G401.6 (cell line): Measurements from ENCODE around the gene ASB3.
A peak's percentile ranks its signal among the peaks of the same experiment; 100 is the strongest.
"Not testable (repeated sequence)": the region's sequence is repeated elsewhere in the genome, so short reads cannot be mapped to it uniquely, and the experiment has no call there.

Source experiments
- FAIRE-seq: peaks from 2 replicates; lab custom pipeline; 2012; peaks lifted over from hg19 to GRCh38; lab: Jason Lieb, UNC

The ASB3 gene

DNA sequence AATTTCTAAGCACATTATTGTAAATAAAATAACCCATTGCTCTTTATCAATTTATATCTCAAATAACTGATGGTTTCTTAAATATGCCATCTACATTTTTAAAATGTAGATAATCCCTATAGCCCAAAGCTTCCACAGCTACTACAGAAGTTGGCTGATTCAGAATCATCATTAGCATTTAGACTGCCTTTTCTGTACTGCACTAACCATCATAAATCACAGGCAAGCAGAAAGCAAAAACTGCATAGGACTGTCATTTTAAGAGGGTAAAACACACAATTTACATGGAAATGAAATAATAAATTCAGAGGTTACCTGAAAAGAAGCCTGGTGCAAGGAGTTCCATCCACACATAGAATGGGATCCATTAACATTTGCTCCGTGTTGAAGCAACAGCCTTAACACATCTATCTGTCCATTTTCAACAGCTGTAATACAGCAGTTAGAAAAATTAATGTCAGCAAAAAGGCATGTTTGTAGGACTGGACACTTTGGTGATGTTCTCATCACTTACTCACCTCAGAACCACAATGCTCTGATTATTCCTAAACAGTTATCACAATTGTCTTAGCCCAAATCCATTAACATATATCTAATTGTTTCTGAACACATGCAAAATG lies 57.5 kb downstream of the ASB3 start:
- FAIRE-seq = no peak

DNA sequence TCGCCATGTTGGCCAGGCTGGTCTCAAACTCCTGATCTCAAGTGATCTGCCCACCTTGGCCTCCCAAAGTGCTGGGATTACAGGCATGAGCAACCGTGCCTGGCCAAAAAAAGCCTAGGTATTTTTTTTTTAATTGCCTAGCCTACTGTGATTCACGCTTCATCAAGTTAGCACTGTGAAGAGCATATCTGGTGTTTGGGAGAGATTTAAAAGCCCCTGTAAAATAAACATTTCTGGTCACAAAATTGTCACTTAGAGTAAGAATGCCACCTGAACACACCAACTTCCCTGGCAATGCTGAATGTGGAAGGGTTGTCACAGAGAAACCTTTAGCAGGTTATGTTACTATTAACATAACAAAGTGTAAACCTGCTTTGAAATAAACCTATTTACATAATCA lies 58.8 kb downstream of the ASB3 start:
- no peak for FAIRE-seq

DNA sequence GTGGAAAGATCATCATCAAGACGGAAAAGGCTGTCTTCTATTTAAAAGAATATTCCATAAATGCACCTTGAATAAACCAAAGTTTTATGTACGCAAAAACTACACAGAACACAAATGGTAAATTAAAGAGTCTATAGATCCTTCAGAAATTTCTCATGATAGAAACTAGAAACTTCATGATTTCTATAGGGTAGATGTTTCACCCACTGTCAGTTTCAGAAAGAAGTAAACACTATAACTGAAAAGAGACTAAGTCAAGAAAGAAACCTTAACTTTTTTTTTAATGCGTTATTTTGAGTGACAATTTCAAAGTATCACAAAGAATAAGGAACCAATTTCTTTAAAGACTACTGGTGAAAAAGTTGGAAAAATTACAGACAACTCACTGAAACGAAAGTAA lies 61.1 kb downstream of the ASB3 start:
- FAIRE-seq = no peak

DNA sequence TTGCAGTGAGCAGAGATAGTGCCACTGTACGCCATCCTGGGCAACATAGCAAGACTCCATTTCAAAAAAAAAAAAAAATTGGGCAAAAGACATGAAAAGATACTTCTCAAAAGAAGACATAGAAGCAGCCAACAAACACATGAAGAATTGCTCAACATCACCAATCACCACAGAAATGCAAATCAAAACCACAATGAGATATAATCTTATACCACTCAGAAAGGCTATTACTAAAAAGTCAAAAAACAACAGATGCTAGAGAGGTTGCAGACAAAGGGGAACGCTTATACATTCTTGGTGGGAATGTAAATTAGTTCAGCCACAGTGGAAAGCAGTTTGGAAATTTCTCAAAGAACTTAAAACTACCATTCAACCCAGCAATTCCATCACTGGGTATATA lies 62.2 kb downstream of the ASB3 start:
- no peak for FAIRE-seq

DNA sequence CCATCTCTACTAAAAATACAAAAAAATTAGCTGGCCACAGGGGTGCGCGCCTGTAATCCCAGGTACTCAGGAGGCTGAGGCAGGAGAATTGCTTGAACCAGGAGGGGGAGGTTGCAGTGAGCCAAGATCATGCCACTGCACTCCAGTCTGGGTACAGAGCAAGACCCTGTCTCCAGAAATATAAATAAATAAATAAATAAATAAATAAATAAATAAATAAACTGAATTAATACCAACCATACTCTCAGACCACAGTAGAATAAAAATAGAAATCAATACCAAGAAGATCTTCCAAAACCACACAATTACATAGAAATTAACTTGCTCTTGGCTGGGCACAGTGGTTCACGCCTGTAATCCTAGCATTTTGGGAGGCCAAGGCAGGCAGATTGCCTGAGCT lies 65.8 kb downstream of the ASB3 start:
- FAIRE-seq = not testable (repeated sequence)

- peak; percentile 76 for FAIRE-seq
Measured at GRCh38 chr2:53715568-53715967, 71.2 kb downstream of the ASB3 start.

- no peak for FAIRE-seq
Measured at GRCh38 chr2:53711271-53711780, 75.4 kb downstream of the ASB3 start.

- FAIRE-seq = no peak
Measured at GRCh38 chr2:53708988-53709387, 77.8 kb downstream of the ASB3 start.

- FAIRE-seq = no peak
Measured at GRCh38 chr2:53701221-53701620, 85.5 kb downstream of the ASB3 start.

- FAIRE-seq = no peak
Measured at GRCh38 chr2:53697686-53698085, 89.1 kb downstream of the ASB3 start.

DNA sequence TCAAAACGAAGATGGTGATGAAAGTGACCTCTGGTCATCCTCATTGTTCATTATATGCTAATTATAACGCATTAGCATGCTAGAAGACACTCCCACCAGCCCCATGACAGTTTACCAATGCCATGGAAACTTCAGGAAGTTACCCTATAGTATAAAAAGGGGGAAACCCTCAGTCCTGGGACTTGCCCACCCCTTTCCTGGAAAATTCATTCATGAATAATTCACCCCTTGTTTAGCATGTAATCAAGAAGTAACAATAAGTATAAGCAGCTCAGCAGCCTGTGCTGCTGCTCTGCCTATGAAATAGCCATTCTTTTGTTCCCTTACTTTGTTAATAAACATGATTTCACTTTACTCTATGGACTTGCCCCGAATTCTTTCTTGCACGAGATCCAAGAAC lies 89.7 kb downstream of the ASB3 start:
- no peak for FAIRE-seq

DNA sequence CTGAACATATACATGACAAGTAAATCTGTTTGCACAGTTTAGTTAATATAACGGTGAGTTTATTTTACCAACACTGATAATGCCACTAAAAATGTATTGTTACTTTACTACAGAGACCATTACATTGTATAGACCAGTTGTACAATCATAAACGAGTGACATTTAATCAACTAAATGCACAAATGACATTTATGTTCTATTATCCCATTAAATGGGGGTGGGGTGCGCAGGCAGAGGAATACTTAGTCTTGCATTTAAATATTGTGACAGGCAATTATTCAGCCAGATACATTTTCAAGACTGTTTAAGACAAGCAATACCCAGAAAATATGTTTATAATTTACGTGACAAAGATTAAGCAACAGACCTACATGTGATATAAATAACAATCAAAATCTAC lies 91.2 kb downstream of the ASB3 start:
- no peak for FAIRE-seq

DNA sequence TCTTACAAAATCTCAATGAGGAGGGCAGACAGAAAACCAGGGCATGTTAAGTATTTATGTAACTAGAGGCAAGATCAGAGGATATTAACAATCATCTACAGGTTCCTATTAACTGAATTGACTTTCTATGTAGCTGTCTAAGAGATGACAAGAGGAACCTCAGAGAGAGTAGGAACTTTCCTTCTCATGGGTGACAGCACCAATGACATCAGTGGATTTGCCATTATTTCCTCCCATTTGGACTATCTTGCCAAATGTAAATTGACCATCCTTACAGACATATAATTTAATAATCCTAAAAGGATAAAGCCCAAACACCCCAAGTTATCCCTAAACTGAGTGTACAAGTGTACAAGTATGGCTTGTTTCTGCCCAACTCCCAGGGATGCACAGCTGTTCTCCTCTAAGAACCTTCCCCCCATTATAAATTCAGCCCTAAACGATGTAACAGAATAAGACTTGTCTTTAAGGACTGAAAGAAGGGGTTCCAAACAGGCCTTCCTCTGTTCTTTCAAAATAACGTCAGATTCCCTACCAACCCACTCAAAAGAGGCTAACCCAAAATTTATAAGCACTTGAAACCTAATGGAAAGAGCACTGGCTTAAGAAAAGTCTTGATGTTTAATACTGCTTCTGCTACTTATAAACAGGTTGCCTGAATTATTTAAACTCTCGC lies 92.5 kb downstream of the ASB3 start:
- no peak for FAIRE-seq

DNA sequence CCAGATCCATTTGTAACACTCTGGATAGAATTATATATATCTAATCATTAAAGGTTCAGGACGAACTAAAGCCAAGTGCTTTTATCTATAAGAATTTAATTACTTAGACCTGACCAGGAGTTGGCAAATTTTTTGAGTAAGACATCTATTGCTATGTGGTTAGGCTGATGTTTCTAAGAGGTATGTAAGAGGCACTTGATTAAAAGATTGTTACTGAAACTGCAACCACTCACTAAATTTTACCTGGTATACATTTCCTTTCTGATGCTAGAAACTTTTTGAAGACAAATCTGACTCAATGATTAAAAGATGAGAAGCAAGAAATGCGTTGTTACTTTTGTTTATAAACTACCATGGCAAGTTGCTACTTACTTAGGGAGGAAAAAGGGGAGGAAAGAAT lies 95.9 kb downstream of the ASB3 start:
- no peak for FAIRE-seq

DNA sequence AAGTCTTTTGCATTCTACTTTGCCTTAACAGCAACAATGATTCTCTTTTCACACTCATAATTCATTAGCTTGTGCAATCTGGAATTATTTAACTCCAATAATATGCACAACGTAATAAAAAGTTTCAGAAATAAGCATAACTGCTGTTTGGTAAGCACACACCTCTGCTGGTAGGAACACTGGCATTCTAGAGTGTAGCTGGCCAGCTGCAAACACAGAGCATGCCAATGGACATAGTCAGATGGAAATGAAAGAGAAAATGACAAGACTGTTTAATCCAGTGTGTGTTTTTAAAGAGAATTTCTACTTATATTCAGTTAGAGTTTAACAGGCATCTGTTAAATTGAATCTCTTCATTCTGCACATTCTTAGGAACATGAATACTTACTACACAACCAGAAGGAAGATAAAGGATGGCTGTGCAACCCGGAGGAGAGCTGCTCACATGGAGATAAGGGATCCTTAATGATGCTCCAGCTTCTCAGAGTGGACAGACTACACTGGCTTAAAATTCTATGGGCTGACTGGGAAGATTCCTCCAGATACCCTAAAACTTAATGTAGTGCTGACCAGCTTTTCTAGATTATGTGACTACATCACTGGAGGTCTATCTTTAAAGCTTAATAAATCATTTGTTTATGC lies 113.8 kb downstream of the ASB3 start:
- FAIRE-seq = no peak

GRCh38 chr2:53670331-53670730 lies 116.4 kb downstream of the ASB3 start:
- FAIRE-seq = no peak

DNA sequence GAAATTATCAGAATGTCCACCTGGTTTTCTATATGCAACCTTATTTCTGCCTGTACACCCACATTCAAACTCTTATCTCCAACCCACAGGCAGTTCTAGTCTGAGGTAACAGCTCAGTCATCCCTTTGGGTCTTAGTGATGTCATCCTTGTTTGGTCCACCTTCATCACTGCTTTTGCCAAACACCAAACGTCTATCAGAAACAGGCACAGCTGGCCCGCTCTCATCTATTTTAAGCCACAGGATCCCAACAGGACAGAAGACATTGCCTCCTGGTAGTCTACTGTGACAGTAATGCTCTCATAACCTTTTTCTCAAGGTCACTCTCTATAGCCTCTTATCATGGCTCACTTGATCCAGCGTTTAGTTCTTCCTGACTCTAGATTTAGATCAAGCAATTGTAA lies 118.1 kb downstream of the ASB3 start:
- no peak for FAIRE-seq

DNA sequence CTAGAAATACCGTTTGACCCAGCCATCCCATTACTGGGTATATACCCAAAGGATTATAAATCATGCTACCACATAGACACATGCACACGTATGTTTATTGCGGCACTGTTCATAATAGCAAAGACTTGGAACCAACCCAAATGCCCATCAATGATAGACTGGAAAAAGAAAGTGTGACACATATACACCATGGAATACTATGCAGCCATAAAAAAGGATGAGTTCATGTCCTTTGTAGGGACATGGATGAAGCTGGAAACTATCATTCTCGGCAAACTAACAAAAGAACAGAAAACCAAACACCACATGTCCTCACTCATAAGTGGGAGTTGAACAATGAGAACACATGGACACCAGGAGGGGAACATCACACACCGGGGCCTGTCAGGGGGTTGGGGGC lies 119.6 kb downstream of the ASB3 start:
- FAIRE-seq = not testable (repeated sequence)

DNA sequence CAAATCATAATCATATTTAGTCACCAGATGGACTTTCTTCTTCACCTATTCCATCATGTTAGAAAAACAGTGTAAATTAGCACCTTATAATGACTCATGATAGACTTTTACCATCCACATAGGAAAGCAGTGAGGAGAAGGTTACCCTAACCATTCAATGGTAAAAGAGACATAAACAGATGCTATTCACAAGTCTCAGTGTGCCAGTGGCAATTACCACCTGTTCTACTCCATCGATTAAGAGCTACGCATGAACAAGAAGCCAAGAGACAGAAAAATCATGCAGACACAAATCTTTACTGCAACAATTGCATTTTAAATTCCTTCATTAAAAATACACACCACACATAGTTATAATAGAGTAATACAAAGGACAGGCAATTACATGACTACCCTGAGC lies 125.9 kb downstream of the ASB3 start:
- no peak for FAIRE-seq

GRCh38 chr2:53658474-53658873 lies 128.3 kb downstream of the ASB3 start:
- FAIRE-seq = not testable (repeated sequence)

DNA sequence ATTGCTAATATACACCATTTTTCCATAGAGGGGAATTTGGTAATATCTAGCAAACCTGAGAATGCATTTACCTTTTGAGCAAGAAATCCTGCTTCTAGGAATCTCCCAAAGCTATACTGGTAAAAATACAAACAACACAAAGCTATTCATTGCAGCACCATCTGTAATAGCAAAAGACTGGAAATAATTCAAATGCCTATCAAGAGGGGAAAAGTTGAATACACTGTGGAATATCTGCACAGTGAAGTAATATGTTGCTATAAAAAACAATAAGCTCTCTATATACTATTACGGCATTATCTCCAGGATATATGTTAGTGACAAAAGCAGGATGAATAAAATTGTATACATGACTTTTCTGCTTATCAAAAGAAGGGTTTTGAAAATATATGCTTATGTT lies 131.5 kb downstream of the ASB3 start:
- no peak for FAIRE-seq

- no peak for FAIRE-seq
Measured at GRCh38 chr2:53654396-53654795, 132.4 kb downstream of the ASB3 start.

GRCh38 chr2:53652131-53652530 lies 134.6 kb downstream of the ASB3 start:
- FAIRE-seq = no peak

GRCh38 chr2:53646788-53647187 lies 140.0 kb downstream of the ASB3 start:
- FAIRE-seq = no peak
